Stimulated activated naive CD8-positive, alpha-beta T cell treated with anti-CD3 and anti-CD28 coated beads, Interleukin-15, Interleukin-2, amounts not matched to agents 100 ng/mL and 50 ng/mL, for 24 hours (primary cell): ENCODE results near the gene BCR.
"Not testable (repeated sequence)": the region's sequence is repeated elsewhere in the genome, so short reads cannot be mapped to it uniquely, and the experiment has no call there.

Source experiments
- H3K27ac Mint-ChIP-seq: one replicate; pipeline ENCODE4 v1.8.0; 2021; ENCODE audit warnings: mild to moderate bottlenecking, mixed read lengths
- H3K27me3 Mint-ChIP-seq: one replicate; pipeline ENCODE4 v1.8.0; 2021; ENCODE audit warnings: mixed read lengths
- H3K36me3 Mint-ChIP-seq: one replicate; pipeline ENCODE4 v1.8.0; 2021; ENCODE audit warnings: low read depth, mixed read lengths
- H3K4me1 Mint-ChIP-seq: one replicate; pipeline ENCODE4 v1.8.0; 2021; ENCODE audit warnings: low read depth, mixed read lengths
- H3K4me3 Mint-ChIP-seq: one replicate; pipeline ENCODE4 v1.8.0; 2021; ENCODE audit warnings: mild to moderate bottlenecking, mixed read lengths
- H3K9me3 Mint-ChIP-seq: one replicate; pipeline ENCODE4 v1.8.0; 2021; ENCODE audit warnings: mixed read lengths

The BCR gene

DNA sequence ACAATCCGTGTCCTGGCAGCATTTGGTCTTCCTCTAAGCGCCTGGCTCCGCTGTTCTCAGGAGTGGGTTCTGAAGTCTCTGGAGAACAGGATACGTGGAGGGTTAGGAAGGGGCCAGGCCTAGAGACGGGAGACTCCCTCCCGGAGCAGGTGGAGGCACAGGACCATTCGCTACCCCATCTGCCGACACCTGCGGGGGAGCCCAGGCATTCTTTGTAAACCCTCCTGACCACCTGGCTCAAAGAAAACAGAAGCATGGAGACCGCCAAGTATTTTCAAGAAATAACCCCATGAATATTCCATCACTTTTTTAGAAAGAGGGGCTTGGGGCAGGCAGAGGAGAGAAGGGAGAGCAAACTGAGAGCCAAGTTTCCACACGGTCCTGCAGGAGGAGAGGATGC lies 136.3 kb downstream of the BCR start:
- not testable (repeated sequence) for H3K9me3 Mint-ChIP-seq, H3K4me1 Mint-ChIP-seq, H3K36me3 Mint-ChIP-seq, H3K27ac Mint-ChIP-seq, H3K4me3 Mint-ChIP-seq, H3K27me3 Mint-ChIP-seq

DNA sequence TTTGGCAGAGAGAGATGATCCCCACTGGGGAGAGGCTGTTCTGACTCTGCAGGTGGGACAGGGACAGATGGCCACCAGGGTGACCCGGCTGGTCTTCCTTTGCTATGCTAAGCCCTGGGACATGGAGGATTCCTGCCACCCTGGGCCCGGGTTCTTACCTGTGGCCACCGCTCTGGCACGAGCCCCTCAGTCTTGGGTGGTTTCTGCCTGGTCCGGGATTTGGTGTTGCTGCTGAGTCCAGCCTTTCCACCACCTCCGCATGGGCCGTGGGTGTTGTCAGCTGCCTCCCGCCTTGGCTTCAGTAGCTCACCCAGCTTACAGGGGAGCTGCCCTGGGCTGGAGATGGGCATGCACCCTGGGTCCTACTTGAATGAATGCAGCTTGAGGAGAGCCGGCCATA lies 138.0 kb downstream of the BCR start:
- not testable (repeated sequence) for H3K4me3 Mint-ChIP-seq, H3K27ac Mint-ChIP-seq, H3K4me1 Mint-ChIP-seq, H3K9me3 Mint-ChIP-seq, H3K27me3 Mint-ChIP-seq, H3K36me3 Mint-ChIP-seq

DNA sequence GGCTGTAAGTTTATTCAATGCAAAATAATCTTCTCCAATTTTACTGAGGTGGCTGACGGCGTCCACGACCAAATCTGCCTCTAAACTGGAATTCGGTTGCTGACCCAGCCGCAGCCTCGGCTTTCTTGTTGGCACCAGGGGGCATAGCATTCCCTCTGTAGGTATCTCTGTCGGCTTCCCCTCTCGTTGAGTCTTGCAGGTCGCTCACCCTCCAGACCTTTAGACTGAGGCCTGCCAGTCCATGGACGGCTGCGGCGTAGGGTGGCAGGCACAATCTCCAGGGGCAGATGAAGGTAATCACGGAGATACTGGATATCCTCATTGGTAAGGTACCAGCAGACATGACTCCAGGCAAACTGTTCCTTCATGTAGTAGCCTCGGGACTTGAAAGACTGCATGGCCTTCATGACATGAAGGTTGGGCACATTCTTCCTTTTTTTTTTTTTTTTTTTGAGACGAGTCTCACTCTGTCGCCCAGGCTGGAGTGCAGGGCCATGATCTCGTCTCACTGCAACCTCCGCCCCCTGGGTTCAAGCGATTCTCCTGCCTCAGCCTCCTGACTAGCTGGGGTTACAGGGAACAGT lies 142.3 kb downstream of the BCR start:
- not testable (repeated sequence) for H3K27ac Mint-ChIP-seq, H3K27me3 Mint-ChIP-seq, H3K9me3 Mint-ChIP-seq, H3K36me3 Mint-ChIP-seq, H3K4me3 Mint-ChIP-seq, H3K4me1 Mint-ChIP-seq

DNA sequence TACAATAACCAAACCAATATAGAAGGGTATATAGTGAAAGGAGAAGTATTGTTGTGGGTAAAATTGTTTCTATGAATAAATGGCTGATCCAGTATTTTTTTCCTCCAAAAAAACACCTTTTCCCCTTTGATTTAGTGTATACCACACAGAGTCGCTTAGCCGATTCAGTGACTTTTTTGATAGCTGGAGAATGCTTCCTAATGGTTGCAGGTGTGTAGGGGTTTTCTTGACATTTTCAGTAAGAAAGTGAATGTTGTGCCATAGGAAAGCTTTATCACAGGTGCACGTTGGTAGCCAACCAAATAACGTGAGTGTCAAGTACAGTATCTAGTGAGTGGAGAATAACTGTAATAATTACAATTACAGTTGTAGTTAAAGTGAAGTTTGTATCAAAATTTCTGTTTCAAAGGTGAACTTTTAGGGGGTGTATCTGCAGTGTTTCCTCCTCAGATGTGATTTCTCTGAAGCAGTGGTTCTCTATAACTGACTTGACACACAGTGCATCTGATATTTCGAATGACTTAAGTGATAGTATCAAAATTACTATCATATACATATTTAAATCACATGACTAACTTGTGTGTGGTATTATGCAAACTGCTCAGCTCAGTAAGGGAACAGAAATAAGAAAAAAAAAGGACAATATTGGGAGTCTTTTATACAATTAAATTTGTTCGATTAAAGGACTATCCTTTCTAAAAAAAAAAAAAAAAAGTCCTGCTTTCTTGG lies 143.8 kb downstream of the BCR start:
- H3K4me1 Mint-ChIP-seq, H3K4me3 Mint-ChIP-seq, H3K36me3 Mint-ChIP-seq, H3K9me3 Mint-ChIP-seq, H3K27ac Mint-ChIP-seq, H3K27me3 Mint-ChIP-seq: not testable (repeated sequence)

DNA sequence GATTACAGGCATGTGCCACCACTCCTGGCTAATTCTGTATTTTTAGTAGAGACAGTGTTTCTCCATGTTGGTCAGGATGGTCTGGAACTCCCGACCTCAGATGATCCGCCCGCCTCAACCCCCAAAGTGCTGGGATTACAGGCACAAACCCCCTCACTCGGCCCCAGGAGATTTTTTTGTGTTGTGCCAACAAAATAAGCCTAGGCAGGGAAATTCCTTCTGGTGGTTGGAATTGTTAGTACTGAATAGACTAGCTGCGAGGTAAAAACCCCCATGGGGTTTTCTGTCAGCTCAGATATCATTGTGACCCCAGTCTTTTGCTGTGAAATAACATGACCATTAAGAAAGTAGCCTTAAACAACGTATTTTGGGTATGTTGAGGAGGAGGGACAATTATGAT lies 144.9 kb downstream of the BCR start:
- Mint-ChIP-seq H3K4me1 (peaks cover 9% of the 10 kb centered on the region), H3K9me3 (no peaks in the 10 kb centered on the region), H3K36me3 (no peaks in the 10 kb centered on the region), H3K27ac (no peak overlapping the region), H3K27me3 (no peaks in the 10 kb centered on the region), H3K4me3 (no peak overlapping the region)

DNA sequence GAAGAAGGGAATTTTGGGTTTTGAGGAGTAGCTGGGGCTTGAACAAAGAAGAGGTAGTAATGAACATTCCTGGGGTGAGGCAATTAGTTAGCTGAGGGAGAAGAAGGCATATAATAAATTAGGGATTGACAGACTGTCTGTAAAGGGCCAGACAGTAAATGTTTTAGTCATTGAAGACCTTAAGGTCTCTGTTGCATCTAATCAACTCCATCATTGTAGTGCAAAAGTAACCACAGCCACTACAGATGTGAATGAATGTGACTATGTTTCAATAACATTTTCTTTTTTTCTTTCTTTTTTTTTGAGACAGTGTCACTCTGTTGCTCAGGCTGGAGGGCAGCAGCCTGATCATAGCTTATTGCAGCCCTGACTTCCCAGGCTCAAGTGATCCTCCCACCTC lies 153.5 kb downstream of the BCR start:
- H3K4me3 Mint-ChIP-seq, H3K27me3 Mint-ChIP-seq, H3K9me3 Mint-ChIP-seq, H3K36me3 Mint-ChIP-seq, H3K27ac Mint-ChIP-seq, H3K4me1 Mint-ChIP-seq: not testable (repeated sequence)

DNA sequence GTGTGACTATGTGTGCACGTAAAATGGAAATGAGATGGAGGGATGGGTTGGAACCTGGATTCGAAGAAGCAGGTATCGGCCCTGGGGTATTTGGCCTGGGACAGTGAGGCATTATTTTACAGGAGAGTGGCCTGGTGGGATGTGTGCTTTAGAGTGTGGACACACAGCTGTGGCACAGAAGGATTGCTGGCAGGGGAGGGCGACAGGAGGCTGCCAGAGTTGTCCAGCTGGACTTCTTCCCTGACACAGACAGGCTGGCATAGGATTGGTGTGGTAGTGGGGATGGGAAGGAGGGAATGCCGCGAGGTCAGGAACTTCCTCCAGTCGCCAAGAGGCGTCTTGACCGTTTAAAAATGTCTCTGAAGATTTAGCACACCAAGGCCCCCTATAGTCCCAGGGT lies 157.4 kb downstream of the BCR start:
- H3K4me1 Mint-ChIP-seq, H3K27me3 Mint-ChIP-seq, H3K4me3 Mint-ChIP-seq, H3K9me3 Mint-ChIP-seq, H3K27ac Mint-ChIP-seq, H3K36me3 Mint-ChIP-seq: not testable (repeated sequence)

DNA sequence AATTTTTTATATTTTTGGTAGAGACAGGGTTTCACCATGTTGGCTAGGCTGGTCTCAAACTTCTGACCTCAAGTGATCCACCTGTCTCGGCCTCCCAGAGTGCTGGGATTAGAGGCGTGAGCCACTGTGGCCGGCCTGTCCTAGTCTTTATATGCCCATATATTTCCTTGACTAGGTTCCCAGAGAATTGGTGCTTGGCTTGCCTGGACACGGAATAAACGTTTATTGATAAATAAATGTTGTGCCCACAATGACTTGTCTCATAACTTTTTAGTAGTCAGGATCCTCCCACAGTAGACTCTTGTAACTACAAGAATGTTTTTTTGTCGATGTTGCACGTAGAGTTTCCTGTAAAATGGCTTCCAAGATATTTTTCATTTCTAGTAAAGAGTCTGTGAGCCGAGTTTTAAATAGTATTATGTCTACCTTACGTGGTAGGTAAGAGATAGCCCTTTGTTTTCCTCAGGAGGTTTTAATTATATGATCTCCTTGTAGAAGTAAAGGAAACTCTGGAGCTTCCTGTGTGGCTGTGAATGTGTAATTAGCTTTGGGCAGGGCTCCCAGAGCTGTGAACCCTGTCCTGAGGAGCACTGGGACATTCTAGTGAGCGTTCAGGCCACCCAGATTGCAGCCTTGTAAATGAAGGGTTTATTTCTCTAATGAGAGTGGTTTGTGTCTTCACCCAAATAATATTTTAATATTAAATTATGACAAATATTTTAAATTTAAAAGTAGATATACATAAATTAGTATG lies 161.8 kb downstream of the BCR start:
- H3K4me3 Mint-ChIP-seq, H3K36me3 Mint-ChIP-seq, H3K9me3 Mint-ChIP-seq, H3K27ac Mint-ChIP-seq, H3K4me1 Mint-ChIP-seq, H3K27me3 Mint-ChIP-seq: not testable (repeated sequence)

DNA sequence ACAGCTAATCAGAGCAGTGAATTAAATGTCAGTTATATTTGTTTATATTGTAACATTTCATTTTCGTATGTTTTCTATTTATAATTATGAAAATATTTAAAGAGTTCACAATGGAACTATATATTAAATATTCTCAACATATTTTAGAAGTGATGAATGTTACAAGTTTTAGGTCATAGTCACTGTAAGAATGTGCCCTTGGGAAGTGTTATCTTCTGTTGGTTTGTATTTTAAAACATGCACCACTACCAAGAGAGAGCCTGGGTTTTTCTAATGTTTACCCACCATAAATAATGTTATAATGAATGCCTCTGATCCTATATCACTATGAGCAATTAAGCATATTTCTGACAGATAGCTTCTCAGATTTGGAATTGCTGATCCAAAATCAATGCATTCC lies 171.0 kb downstream of the BCR start:
- no peaks in the 10 kb centered on the region for H3K4me1 Mint-ChIP-seq
- H3K9me3 Mint-ChIP-seq = no peaks in the 10 kb centered on the region
- H3K36me3 Mint-ChIP-seq = no peaks in the 10 kb centered on the region
- H3K4me3 Mint-ChIP-seq = no peak overlapping the region
- H3K27me3 Mint-ChIP-seq = peaks cover 4% of the 10 kb centered on the region
- H3K27ac Mint-ChIP-seq = no peak overlapping the region

DNA sequence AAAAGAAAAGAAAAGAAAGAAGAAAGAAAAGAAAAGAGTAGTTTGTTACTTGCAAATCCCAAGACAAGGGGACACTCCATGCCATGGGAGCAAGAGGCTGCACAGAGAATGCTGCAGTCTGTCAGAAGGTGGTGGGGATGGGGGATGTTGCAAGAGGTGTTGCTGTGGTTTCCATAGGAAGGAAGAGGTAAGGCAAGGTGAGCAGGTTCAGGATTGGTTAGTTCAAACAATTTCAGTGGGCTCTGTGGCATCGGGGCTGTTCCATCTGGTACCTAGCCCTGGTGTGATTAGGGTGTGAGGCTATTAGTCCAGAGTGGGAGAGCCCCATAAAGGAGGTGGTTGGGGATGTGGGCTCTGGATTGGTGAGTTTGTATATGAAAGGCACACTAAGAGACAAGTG lies 172.7 kb downstream of the BCR start:
- H3K9me3 Mint-ChIP-seq = no peaks in the 10 kb centered on the region
- no peaks in the 10 kb centered on the region for H3K36me3 Mint-ChIP-seq
- H3K27me3 Mint-ChIP-seq = peaks cover 4% of the 10 kb centered on the region
- no peak overlapping the region for H3K27ac Mint-ChIP-seq
- no peaks in the 10 kb centered on the region for H3K4me1 Mint-ChIP-seq
- no peak overlapping the region for H3K4me3 Mint-ChIP-seq

DNA sequence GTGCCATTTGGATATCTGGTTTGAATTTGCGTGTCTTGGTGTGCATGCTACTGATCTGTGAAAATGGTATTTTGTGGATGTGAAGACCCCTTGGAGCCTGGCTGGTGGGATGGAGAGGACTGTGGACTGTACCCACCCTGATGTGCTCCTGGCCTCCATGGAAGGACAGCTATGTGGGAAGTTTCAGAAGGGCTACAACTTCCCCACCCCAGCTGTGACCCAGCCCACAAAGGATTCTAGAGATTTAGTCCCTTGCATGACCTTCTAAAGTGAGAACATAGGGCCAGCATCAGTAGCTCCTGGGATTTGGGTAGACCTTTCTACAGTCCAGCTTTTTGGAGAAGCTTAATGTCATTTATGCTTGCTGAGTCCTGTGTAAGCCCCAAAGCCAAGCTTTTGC lies 173.4 kb downstream of the BCR start:
- Mint-ChIP-seq H3K27me3 (peaks cover 4% of the 10 kb centered on the region), H3K4me1 (no peaks in the 10 kb centered on the region), H3K9me3 (no peaks in the 10 kb centered on the region), H3K36me3 (no peaks in the 10 kb centered on the region), H3K4me3 (no peak overlapping the region), H3K27ac (no peak overlapping the region)

DNA sequence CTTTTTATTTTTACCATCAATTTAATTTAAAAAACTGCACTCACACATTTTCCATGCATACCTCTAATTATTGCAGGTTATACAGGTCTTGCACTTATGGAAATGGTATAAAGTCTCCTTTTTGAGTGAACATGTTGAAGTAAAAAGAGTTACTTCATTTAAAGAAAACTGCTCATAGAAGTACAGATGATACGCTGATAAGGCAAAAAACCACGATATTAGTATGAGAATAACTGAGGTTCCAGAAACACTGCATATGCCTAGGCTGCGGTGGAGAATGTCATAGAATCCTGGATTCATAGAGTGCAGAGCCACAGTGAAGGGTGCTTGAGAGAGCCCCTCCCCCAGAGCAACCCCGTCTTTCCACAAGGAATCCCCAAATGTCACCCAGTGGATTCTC lies 175.8 kb downstream of the BCR start:
- no peaks in the 10 kb centered on the region for H3K9me3 Mint-ChIP-seq
- H3K27ac Mint-ChIP-seq = no peak overlapping the region

DNA sequence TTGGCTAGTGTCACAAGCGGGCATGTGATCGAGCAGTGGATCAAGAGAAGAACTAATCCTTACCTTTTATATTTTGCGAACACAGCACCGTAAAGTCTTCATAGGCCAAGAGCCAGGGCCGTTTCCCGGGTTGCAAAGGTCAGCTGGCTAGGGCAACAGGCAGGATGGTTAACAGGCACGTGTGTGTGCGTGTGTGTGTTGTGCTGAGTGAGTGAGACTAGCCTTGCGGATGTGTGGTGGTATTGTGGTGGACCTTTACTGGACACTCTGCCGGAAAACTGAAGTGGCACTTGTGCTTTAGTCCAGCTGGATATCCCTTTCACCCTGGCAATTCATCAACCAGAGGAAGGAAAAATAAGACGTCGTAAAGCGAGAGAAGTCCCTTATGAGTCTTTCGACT lies 176.7 kb downstream of the BCR start:
- Mint-ChIP-seq H3K36me3 (no peaks in the 10 kb centered on the region), H3K4me1 (no peaks in the 10 kb centered on the region), H3K27ac (no peak overlapping the region), H3K27me3 (no peaks in the 10 kb centered on the region), H3K4me3 (no peak overlapping the region), H3K9me3 (no peaks in the 10 kb centered on the region)

More for the DNA sequence above, 175.8 kb downstream of the BCR start:
- Mint-ChIP-seq H3K4me3 (no peak overlapping the region), H3K27me3 (no peaks in the 10 kb centered on the region), H3K36me3 (no peaks in the 10 kb centered on the region), H3K4me1 (no peaks in the 10 kb centered on the region)

DNA sequence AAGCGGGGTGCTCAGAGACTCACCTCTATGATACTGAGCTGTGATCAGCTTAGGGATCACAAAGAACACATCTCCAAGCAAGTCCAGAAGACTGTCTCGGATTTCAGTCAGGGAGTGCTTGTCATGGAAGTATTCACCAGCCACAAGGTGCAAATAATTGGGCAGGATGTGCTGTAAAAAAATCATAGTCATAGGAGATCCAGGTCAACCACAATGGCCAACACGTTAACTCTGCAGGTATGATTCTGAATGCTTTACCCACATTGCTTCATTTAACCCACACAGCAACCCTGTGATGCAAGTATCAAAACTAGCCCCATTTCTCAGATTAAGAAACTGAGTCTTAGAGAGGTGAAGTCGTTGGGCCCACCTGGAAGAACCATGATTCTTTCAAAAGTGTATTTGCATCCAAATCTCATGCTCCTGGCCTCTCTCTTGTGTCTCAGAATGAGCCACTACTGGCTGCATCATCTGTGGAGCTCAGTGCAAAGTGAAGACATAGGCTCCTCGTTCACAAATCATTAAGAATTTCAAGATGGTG lies 179.3 kb downstream of the BCR start:
- no peaks in the 10 kb centered on the region for H3K9me3 Mint-ChIP-seq
- no peaks in the 10 kb centered on the region for H3K27me3 Mint-ChIP-seq
- H3K4me1 Mint-ChIP-seq = no peaks in the 10 kb centered on the region
- H3K4me3 Mint-ChIP-seq = no peak overlapping the region
- H3K27ac Mint-ChIP-seq = no peak overlapping the region
- H3K36me3 Mint-ChIP-seq = no peaks in the 10 kb centered on the region

DNA sequence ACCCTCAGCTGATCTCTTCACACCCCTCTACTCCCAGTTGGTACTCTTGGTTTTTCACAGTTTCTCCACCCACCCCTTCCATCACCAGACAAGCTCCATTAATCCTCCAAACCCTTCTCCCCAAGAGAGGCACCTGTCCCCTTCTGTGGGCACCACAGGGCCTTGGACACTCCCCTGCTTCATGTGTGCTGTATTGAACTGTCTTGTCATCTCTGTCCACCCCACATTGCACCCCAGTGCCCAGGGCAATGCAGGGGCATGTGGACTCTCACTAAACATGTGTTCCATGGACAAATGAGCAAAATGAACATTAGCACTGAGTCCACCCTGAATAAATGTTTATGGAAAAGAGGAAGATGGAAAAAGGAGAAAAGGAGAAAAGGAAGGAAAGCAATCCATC lies 181.4 kb downstream of the BCR start:
- no peaks in the 10 kb centered on the region for H3K9me3 Mint-ChIP-seq
- H3K4me1 Mint-ChIP-seq = no peaks in the 10 kb centered on the region
- no peaks in the 10 kb centered on the region for H3K36me3 Mint-ChIP-seq
- H3K27me3 Mint-ChIP-seq = no peaks in the 10 kb centered on the region
- no peak overlapping the region for H3K4me3 Mint-ChIP-seq
- H3K27ac Mint-ChIP-seq = no peak overlapping the region
